Glutamatergic neuron (in vitro differentiated cells): ENCODE results near the gene EMSY. TPM values are rescaled to one million over a fixed set of nuclear protein-coding genes. Genes with fewer than 3 reads are reported as not detected.

ENCODE experiments used
- DNase-seq: peaks from one replicate; pipeline ENCODE4 v3.0.0; 2022
- H3K27ac Mint-ChIP-seq: one replicate; pipeline ENCODE4 v1.8.0; 2020; ENCODE audit warnings: mild to moderate bottlenecking, mixed read lengths, inconsistent platforms; ENCODE audit not compliant: unreplicated experiment
- H3K27me3 Mint-ChIP-seq: one replicate; pipeline ENCODE4 v1.8.0; 2020; ENCODE audit warnings: mild to moderate bottlenecking, moderate library complexity, mixed read lengths, inconsistent platforms; ENCODE audit not compliant: unreplicated experiment
- H3K36me3 Mint-ChIP-seq: one replicate; pipeline ENCODE4 v1.8.0; 2020; ENCODE audit warnings: mild to moderate bottlenecking, mixed read lengths, inconsistent platforms; ENCODE audit not compliant: unreplicated experiment
- H3K4me1 Mint-ChIP-seq: one replicate; pipeline ENCODE4 v1.8.0; 2020; ENCODE audit warnings: mild to moderate bottlenecking, low read depth, mixed read lengths, inconsistent platforms; ENCODE audit not compliant: unreplicated experiment
- H3K4me3 Mint-ChIP-seq: one replicate; pipeline ENCODE4 v1.8.0; 2020; ENCODE audit warnings: mild to moderate bottlenecking, mixed read lengths, inconsistent platforms; ENCODE audit not compliant: unreplicated experiment
- H3K9me3 Mint-ChIP-seq: one replicate; pipeline ENCODE4 v1.8.0; 2020; ENCODE audit warnings: mild to moderate bottlenecking, moderate library complexity, mixed read lengths, inconsistent platforms; ENCODE audit not compliant: unreplicated experiment
- CTCF ChIP-seq: fragments of 200-600 bp; sonication (generic); IDR thresholded peaks from one replicate; pipeline ENCODE4 v1.5.0; 2021; ENCODE audit not compliant: partially characterized antibody, unreplicated experiment
- total RNA-seq: library from RNA; stranded (reverse); fragmentation: NEBNext Ultra II Directional; extraction: Animal tissue kit (Norgen Biotek cat#: 25700); gene quantifications from one replicate; pipeline ENCODE4 v1.2.1, GENCODE V29; 2021; ENCODE audit not compliant: unreplicated experiment

The EMSY gene
- total RNA-seq, 1 donor from 2014 or later = 31.4 TPM

- H3K4me3 Mint-ChIP-seq = no peak overlapping the region
- H3K4me1 Mint-ChIP-seq = no peaks in the 10 kb centered on the region
- peaks cover 11% of the 10 kb centered on the region for H3K9me3 Mint-ChIP-seq
- no peak overlapping the region for H3K27ac Mint-ChIP-seq
- no peak for TF ChIP-seq CTCF
- H3K27me3 Mint-ChIP-seq = peaks cover 4% of the 10 kb centered on the region
- DNase-seq = no peak
- H3K36me3 Mint-ChIP-seq = peaks cover 34% of the 10 kb centered on the region
These were observed 35.4 kb downstream of the EMSY start for GRCh38 chr11:76480241-76480640.

- no peak for DNase-seq
- Mint-ChIP-seq H3K27me3 (peaks cover 2% of the 10 kb centered on the region), H3K4me1 (no peaks in the 10 kb centered on the region), H3K36me3 (peaks cover 10% of the 10 kb centered on the region), H3K9me3 (no peaks in the 10 kb centered on the region), H3K27ac (no peak overlapping the region), H3K4me3 (no peak overlapping the region)
- TF ChIP-seq CTCF = no peak
These were observed 46.8 kb downstream of the EMSY start for GRCh38 chr11:76491644-76492043.

- no peak for DNase-seq
- Mint-ChIP-seq H3K27me3 (peaks cover 2% of the 10 kb centered on the region), H3K4me1 (no peaks in the 10 kb centered on the region), H3K4me3 (no peak overlapping the region), H3K27ac (no peak overlapping the region), H3K36me3 (peaks cover 5% of the 10 kb centered on the region), H3K9me3 (no peaks in the 10 kb centered on the region)
- no peak for TF ChIP-seq CTCF
These were observed 48.2 kb downstream of the EMSY start for GRCh38 chr11:76493040-76493439.

GRCh38 chr11:76493626-76494539 is 49.1 kb downstream of the EMSY start:
- no peaks in the 10 kb centered on the region for H3K4me1 Mint-ChIP-seq
- no peak for DNase-seq
- H3K4me3 Mint-ChIP-seq = no peak overlapping the region
- no peak overlapping the region for H3K27ac Mint-ChIP-seq
- peaks cover 5% of the 10 kb centered on the region for H3K36me3 Mint-ChIP-seq
- no peaks in the 10 kb centered on the region for H3K9me3 Mint-ChIP-seq
- H3K27me3 Mint-ChIP-seq = peaks cover 2% of the 10 kb centered on the region
- TF ChIP-seq CTCF = no peak

- H3K36me3 Mint-ChIP-seq = peaks cover under 1% of the 10 kb centered on the region
- no peak for TF ChIP-seq CTCF
- H3K9me3 Mint-ChIP-seq = no peaks in the 10 kb centered on the region
- no peaks in the 10 kb centered on the region for H3K4me1 Mint-ChIP-seq
- H3K27ac Mint-ChIP-seq = no peak overlapping the region
- H3K27me3 Mint-ChIP-seq = peaks cover 2% of the 10 kb centered on the region
- no peak for DNase-seq
- H3K4me3 Mint-ChIP-seq = no peak overlapping the region
These were observed 50.2 kb downstream of the EMSY start for GRCh38 chr11:76495019-76495418.
